CD4-positive, alpha-beta T cell (primary cell): ENCODE data around the gene GM2A. TPM values are rescaled to one million over a fixed set of nuclear protein-coding genes. Genes with fewer than 3 reads are reported as not detected.

Experiments
- ATAC-seq: fragments of 200-7000 bp; cut with Tn5 transposase; one replicate; pipeline ENCODE4 v1.10.0; 2022; ENCODE audit warnings: mild to moderate bottlenecking; ENCODE audit not compliant: poor library complexity
- CTCF ChIA-PET: fragments of 350-600 bp; sonication (Branson Sonifier 250); formaldehyde crosslinking; loops from one replicate; lab custom pipeline; 2021; ENCODE audit warnings: antibody characterized with exemption, inconsistent platforms; lab: Charles Lee
- POLR2A ChIA-PET: fragments of 350-600 bp; sonication (Branson Sonifier 250); formaldehyde crosslinking; loops from one replicate; lab custom pipeline; 2021; ENCODE audit warnings: antibody characterized with exemption, inconsistent platforms; lab: Charles Lee
- DNase-seq, 14 experiments: peaks; one replicate each; pipeline ENCODE4 v3.0.0-alpha.2; 2013 to 2020; ENCODE audit warnings: mixed read lengths in 2 of 14
- H3K27ac ChIP-seq, 2 donors: one replicate each; pipeline versions ENCODE4 v1.5.1 to v1.7.0; 2013; ENCODE audit warnings: low read length in 2 of 2, low read depth in 1 of 2, mild to moderate bottlenecking in 1 of 2
- H3K27me3 ChIP-seq, 2 experiments: 1 replicate in 1 of 2; 2 replicates in 1 of 2; pipeline versions ENCODE4 v1.6.1 to v1.7.0; 2013; ENCODE audit warnings: low read length in 2 of 2, control low read depth in 1 of 2, mild to moderate bottlenecking in 1 of 2, moderate library complexity in 1 of 2; ENCODE audit not compliant: insufficient read depth in 2 of 2, control insufficient read depth in 1 of 2
- H3K36me3 ChIP-seq: one replicate; pipeline ENCODE4 v1.6.1; 2013; ENCODE audit warnings: low read length, control low read depth; ENCODE audit not compliant: insufficient read depth
- H3K4me1 ChIP-seq: one replicate; pipeline ENCODE4 v1.6.1; 2013; ENCODE audit warnings: low read length, control low read depth; ENCODE audit not compliant: insufficient read depth
- H3K4me3 ChIP-seq: one replicate; pipeline ENCODE4 v1.5.1; 2013; ENCODE audit warnings: mild to moderate bottlenecking, low read length, moderate library complexity
- H3K9me3 ChIP-seq, 2 experiments: 1 replicate in 1 of 2; 2 replicates in 1 of 2; pipeline versions ENCODE4 v1.6.1 to v1.7.0; 2013; ENCODE audit warnings: low read length in 2 of 2, mild to moderate bottlenecking in 2 of 2, control low read depth in 1 of 2, moderate library complexity in 1 of 2; ENCODE audit not compliant: control insufficient read depth in 1 of 2, insufficient read depth in 1 of 2
- H3K27ac Mint-ChIP-seq: one replicate; pipeline ENCODE4 v1.8.0; 2020; ENCODE audit warnings: mixed read lengths
- H3K27me3 Mint-ChIP-seq: one replicate; pipeline ENCODE4 v1.8.0; 2021; ENCODE audit warnings: mixed read lengths
- H3K36me3 Mint-ChIP-seq: one replicate; pipeline ENCODE4 v1.8.0; 2021; ENCODE audit warnings: low read depth, mixed read lengths
- H3K4me1 Mint-ChIP-seq: one replicate; pipeline ENCODE4 v1.8.0; 2021; ENCODE audit warnings: low read depth, mixed read lengths
- H3K4me3 Mint-ChIP-seq: one replicate; pipeline ENCODE4 v1.8.0; 2020; ENCODE audit warnings: mild to moderate bottlenecking, mixed read lengths
- H3K9me3 Mint-ChIP-seq: one replicate; pipeline ENCODE4 v1.8.0; 2020; ENCODE audit warnings: mixed read lengths
- intact Hi-C, 2 experiments: fragments of 100-400 bp; cut with DNase I in 1 of 2; cut with micrococcal nuclease in 1 of 2; formaldehyde crosslinking; loops; one replicate each; pipeline versions ENCODE4 v1.15.1 to v1.9.0; 2023 to 2025; cut with DNase I, micrococcal nuclease
- total RNA-seq, 174 experiments: library from RNA in 2 of 174; stranded (reverse) in 2 of 174; gene quantifications; one replicate each; pipeline ENCODE4 v1.2.3 and lab custom pipeline; 2021 to 2026
- TF ChIP-seq, protein P1 (sequence below): fragments of 200-600 bp; IDR thresholded peaks from one replicate; pipeline ENCODE4 v1.8.0; 2022; ENCODE audit warnings: antibody characterized with exemption, mild to moderate bottlenecking

The GM2A gene
- total RNA-seq, 2 experiments from 2014 or later: 3.1 to 4.1 TPM

DNA sequence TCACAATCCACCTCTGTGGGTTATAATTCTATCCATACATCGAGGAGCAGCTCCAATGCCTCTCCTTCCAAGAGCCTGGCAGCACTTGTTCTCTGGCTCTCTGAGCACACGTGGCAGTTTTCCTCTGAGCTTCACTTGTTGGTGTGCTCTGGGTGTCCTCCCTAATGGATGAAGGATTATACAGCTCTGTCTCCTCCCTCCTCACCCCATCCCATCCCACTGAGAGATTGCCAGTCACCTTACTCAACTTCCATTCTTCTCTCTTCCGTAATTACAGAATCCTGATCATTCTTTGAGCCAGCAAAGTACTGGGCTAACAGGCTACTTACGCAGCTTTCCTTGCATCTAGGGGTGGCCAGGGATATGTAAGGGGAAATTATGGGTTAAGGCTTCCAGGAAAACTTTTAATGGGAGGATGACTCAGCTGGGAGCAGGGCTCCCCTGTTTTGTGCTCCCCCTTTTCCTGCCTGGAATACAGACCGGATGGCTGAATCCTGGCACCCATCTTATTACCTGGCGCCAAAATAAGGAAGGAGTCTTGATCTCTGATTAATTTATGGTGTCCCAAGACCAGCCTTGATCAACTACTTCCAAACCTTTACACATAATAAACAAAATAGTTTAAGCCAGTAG is 22.8 kb upstream of the GM2A start:
- no peaks in the 10 kb centered on the region for H3K36me3 ChIP-seq
- ATAC-seq (no peak), DNase-seq (no peak)
- ChIA-PET POLR2A (interaction anchor here (3.2 kb wide), 1 partner anchor 17 kb away, joined by 24 read pairs; no protein-coding TSS in a partner anchor), CTCF (interaction anchor here (2.0 kb wide), 1 partner anchor 9 kb away, joined by 6 read pairs; no protein-coding TSS in a partner anchor)
- Mint-ChIP-seq H3K27ac (no peak overlapping the region), H3K4me3 (no peak overlapping the region), H3K36me3 (no peaks in the 10 kb centered on the region), H3K27me3 (no peaks in the 10 kb centered on the region), H3K4me1 (peaks cover 29% of the 10 kb centered on the region), H3K9me3 (no peaks in the 10 kb centered on the region)
- no peaks in the 10 kb centered on the region for H3K9me3 ChIP-seq
- H3K4me1 ChIP-seq: peaks cover 25% of the 10 kb centered on the region
- H3K4me3 ChIP-seq: no peak overlapping the region
- no peak overlapping the region for H3K27ac ChIP-seq
- intact Hi-C loops: no loop called here
- no peaks in the 10 kb centered on the region for H3K27me3 ChIP-seq
- TF ChIP-seq, protein P1, sequence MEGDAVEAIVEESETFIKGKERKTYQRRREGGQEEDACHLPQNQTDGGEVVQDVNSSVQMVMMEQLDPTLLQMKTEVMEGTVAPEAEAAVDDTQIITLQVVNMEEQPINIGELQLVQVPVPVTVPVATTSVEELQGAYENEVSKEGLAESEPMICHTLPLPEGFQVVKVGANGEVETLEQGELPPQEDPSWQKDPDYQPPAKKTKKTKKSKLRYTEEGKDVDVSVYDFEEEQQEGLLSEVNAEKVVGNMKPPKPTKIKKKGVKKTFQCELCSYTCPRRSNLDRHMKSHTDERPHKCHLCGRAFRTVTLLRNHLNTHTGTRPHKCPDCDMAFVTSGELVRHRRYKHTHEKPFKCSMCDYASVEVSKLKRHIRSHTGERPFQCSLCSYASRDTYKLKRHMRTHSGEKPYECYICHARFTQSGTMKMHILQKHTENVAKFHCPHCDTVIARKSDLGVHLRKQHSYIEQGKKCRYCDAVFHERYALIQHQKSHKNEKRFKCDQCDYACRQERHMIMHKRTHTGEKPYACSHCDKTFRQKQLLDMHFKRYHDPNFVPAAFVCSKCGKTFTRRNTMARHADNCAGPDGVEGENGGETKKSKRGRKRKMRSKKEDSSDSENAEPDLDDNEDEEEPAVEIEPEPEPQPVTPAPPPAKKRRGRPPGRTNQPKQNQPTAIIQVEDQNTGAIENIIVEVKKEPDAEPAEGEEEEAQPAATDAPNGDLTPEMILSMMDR: no peak

DNA sequence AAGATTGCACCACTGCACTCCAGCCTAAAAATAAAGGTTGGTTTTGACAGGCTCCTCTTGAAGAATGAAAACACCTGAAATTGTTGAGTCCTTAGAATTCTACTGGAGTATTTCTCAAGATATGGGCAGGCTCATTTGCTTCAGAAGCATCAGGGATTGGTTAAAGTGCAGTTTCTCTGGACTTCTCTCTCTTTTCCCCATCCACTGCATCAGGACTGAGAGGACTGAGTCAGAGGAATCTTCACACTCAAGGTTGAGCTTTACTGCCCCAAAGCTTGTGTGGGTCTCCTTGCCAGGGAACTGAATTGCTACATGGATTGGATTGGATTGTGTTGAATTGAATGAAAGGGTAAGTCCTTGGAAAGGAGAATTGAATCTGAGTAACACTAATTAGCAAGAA is 21.6 kb upstream of the GM2A start:
- H3K9me3 ChIP-seq: no peaks in the 10 kb centered on the region
- Mint-ChIP-seq H3K9me3 (no peaks in the 10 kb centered on the region), H3K36me3 (no peaks in the 10 kb centered on the region), H3K27me3 (no peaks in the 10 kb centered on the region), H3K4me3 (no peak overlapping the region), H3K4me1 (peaks cover 25% of the 10 kb centered on the region), H3K27ac (no peak overlapping the region)
- TF ChIP-seq, protein P1: no peak
- DNase-seq (no peak), ATAC-seq (no peak)
- POLR2A ChIA-PET: no interaction called here
- H3K4me3 ChIP-seq: no peak overlapping the region
- no peaks in the 10 kb centered on the region for H3K27me3 ChIP-seq
- H3K4me1 ChIP-seq: peaks cover 20% of the 10 kb centered on the region
- CTCF ChIA-PET: interaction anchor here (1.3 kb wide), 1 partner anchor 19 kb away, joined by 4 read pairs; no protein-coding TSS in a partner anchor
- intact Hi-C loops: no loop called here
- H3K36me3 ChIP-seq: no peaks in the 10 kb centered on the region
- H3K27ac ChIP-seq: no peak overlapping the region

DNA sequence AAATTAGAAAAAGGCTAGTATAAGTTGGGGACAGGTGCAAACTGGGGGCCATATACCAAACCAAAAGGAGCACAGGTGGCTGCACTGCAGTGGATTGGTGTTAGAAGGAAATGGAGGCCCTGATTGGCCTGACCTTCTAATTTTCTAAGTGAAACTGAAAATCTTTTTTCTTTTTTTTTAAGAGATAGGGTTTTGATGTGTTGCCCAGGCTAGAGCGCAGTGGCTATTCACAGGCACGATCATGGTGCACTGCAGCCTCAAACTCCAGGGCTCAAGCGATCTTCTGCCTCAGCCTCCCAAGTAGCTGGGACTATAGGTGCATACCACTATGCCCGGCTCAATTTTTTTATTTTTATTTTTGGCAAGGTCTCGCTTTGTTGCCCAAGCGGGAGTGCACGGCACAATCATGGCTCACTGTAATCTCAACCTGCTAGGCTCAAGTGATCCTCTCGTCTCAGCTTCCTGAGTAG is 19.3 kb upstream of the GM2A start:
- H3K27ac Mint-ChIP-seq: peak overlapping the region; percentile 77
- no peaks in the 10 kb centered on the region for H3K27me3 Mint-ChIP-seq
- H3K27me3 ChIP-seq: no peaks in the 10 kb centered on the region
- no peaks in the 10 kb centered on the region for H3K36me3 ChIP-seq
- intact Hi-C loops: no loop called here
- ATAC-seq: no peak
- H3K27ac ChIP-seq: no peak overlapping the region
- peaks cover 20% of the 10 kb centered on the region for H3K4me1 ChIP-seq
- H3K4me3 ChIP-seq: no peak overlapping the region
- no peaks in the 10 kb centered on the region for H3K36me3 Mint-ChIP-seq
- H3K4me3 Mint-ChIP-seq: no peak overlapping the region
- H3K9me3 Mint-ChIP-seq: no peaks in the 10 kb centered on the region
- CTCF ChIA-PET: no interaction called here
- POLR2A ChIA-PET: interaction anchor here (0.7 to 2.6 kb wide), 4 partner anchors 9 to 450 kb away, joined by 3 to 43 read pairs (median 3); partner anchors contain the start of gene CCDC69
- no peak for DNase-seq
- H3K9me3 ChIP-seq: no peaks in the 10 kb centered on the region
- TF ChIP-seq, protein P1: no peak
- peaks cover 30% of the 10 kb centered on the region for H3K4me1 Mint-ChIP-seq
